Stomach (tissue), 9 donors: ENCODE results near the gene KCTD5. TPM values are rescaled to one million over a fixed set of nuclear protein-coding genes. Genes with fewer than 3 reads are reported as not detected.
"Not testable (repeated sequence)": the region's sequence is repeated elsewhere in the genome, so short reads cannot be mapped to it uniquely, and the experiment has no call there.

Experiments used
- DNase-seq, 2 donors: peaks; one replicate each; pipeline versions ENCODE4 v3.0.0 to v3.0.0-alpha.2; 2013 to 2019
- H3K27ac ChIP-seq, 5 donors: fragments of 200-600 bp in 4 of 5; sonication (generic) in 4 of 5; one replicate each; pipeline ENCODE4 v1.5.1; 2013 to 2019; ENCODE audit warnings: mild to moderate bottlenecking in 1 of 5, moderate library complexity in 1 of 5
- H3K27me3 ChIP-seq, 3 donors: fragments of 200-600 bp; sonication (generic); one replicate each; pipeline ENCODE4 v1.5.1; 2017 to 2019; ENCODE audit warnings: mixed run types in 1 of 3
- H3K36me3 ChIP-seq, 4 donors: fragments of 200-600 bp; sonication (generic); 1 replicate in 3 of 4; 2 replicates in 1 of 4; pipeline ENCODE4 v1.5.1; 2016 to 2019
- H3K4me1 ChIP-seq, 4 donors: fragments of 200-600 bp; sonication (generic); one replicate each; pipeline ENCODE4 v1.5.1; 2016 to 2019
- H3K4me3 ChIP-seq, 4 donors: fragments of 200-600 bp; sonication (generic) in 3 of 4; one replicate each; pipeline ENCODE4 v1.5.1; 2016 to 2019; ENCODE audit warnings: mild to moderate bottlenecking in 1 of 4
- H3K9me3 ChIP-seq, 4 donors: fragments of 200-600 bp; sonication (generic); one replicate each; pipeline ENCODE4 v1.5.1; 2016 to 2019
- EP300 ChIP-seq: sonication (generic); formaldehyde crosslinking; IDR thresholded peaks from one replicate; pipeline ENCODE4 v1.6.1; 2017; ENCODE audit warnings: antibody characterized with exemption
- POLR2A ChIP-seq, 4 donors: fragments of 450-650 bp; IDR thresholded peaks; one replicate each; pipeline ENCODE4 v1.6.1; 2016; ENCODE audit warnings: antibody characterized with exemption in 4 of 4, control low read depth in 2 of 4, mild to moderate bottlenecking in 1 of 4, moderate library complexity in 1 of 4
- POLR2AphosphoS5 ChIP-seq, 3 donors: sonication (generic); formaldehyde crosslinking; IDR thresholded peaks; one replicate each; pipeline ENCODE4 v1.6.1; 2016; ENCODE audit warnings: antibody characterized with exemption in 3 of 3
- WGBS, 5 donors: extraction: QIAGEN DNeasy Blood & Tissue Kit in 3 of 5; methylation state at CpG; one replicate each; pipeline versions ENCODE4 v1.1.5 to v1.1.7; 2013 to 2018; 5-methylcytosine and 5-hydroxymethylcytosine counted together
- intact Hi-C: fragments of 100-400 bp; cut with DNase I; formaldehyde crosslinking; loops from one replicate; pipeline ENCODE4 v1.15.1; 2023; ENCODE audit warnings: low total_unique reads
- polyA plus RNA-seq, 3 donors: library from polyadenylated mRNA; stranded (reverse); fragments of 200-250 nt; gene quantifications; one replicate each; pipeline ENCODE4 v1.2.3, GENCODE V29; 2013
- total RNA-seq, 5 donors: library from RNA; depleted of rRNA; stranded (reverse); fragments of >200 nt; gene quantifications; one replicate each; pipeline versions ENCODE4 v1.1.0 to v1.2.3, GENCODE V29; 2014 to 2016
- TF ChIP-seq, protein P1 (sequence below), 7 experiments: fragments of 450-650 bp in 4 of 7; fragments of 200-600 bp in 3 of 7; sonication (generic) in 3 of 7; IDR thresholded peaks; one replicate each; pipeline ENCODE4 v1.5.1; 2016 to 2019; ENCODE audit warnings: antibody characterized with exemption in 7 of 7, control low read depth in 2 of 7, mild to moderate bottlenecking in 1 of 7
- donor health status: healthy with polysubstance abuse.
- donor health status: Bipolar disorder and iron deficiency.
- donor health status: healthy.

KCTD5 gene
- total and polyA plus RNA-seq, 8 donors, result 0.89 to 45.6 (median 24.7) TPM

DNA sequence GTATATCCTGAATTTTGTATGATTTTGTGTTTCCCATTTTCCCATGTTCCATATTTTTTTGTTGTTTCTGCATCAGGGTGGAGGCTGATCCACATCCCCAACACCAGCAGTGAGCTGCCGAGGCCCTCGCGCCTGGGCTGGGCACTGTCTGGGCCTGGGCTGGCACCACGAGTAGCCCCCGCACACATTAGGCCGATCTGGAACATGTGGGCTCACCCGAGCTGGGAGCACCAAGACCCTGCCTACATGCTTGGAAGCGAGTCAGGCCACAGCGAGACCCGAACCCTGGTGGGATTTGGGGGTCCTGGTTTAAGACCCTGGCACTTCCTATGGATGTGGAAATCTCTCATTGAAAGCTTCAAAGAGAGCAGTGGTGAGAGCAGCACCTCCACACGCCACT is 8.5 kb downstream of the KCTD5 start:
- H3K36me3 ChIP-seq, result peaks cover 0 to 37% (median 27%) of the 10 kb centered on the region in 4 donors
- no peak overlapping the region for H3K4me3 ChIP-seq
- TF ChIP-seq POLR2AphosphoS5 (IDR thresholded peaks at IDR 0.05) (no peak), POLR2A (IDR thresholded peaks at IDR 0.05) (no peak), EP300 (no peak)
- TF ChIP-seq, protein P1, sequence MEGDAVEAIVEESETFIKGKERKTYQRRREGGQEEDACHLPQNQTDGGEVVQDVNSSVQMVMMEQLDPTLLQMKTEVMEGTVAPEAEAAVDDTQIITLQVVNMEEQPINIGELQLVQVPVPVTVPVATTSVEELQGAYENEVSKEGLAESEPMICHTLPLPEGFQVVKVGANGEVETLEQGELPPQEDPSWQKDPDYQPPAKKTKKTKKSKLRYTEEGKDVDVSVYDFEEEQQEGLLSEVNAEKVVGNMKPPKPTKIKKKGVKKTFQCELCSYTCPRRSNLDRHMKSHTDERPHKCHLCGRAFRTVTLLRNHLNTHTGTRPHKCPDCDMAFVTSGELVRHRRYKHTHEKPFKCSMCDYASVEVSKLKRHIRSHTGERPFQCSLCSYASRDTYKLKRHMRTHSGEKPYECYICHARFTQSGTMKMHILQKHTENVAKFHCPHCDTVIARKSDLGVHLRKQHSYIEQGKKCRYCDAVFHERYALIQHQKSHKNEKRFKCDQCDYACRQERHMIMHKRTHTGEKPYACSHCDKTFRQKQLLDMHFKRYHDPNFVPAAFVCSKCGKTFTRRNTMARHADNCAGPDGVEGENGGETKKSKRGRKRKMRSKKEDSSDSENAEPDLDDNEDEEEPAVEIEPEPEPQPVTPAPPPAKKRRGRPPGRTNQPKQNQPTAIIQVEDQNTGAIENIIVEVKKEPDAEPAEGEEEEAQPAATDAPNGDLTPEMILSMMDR (IDR thresholded peaks at IDR 0.05), result no peak
- 94 to 97% (median 97%) methylated on average over 11 of the region's 11 CpGs for WGBS, 5 donors
- no peaks in the 10 kb centered on the region for H3K9me3 ChIP-seq
- peaks cover 35 to 53% (median 42%) of the 10 kb centered on the region in 4 donors for H3K4me1 ChIP-seq
- H3K27me3 ChIP-seq, result no peaks in the 10 kb centered on the region
- H3K27ac ChIP-seq, result no peak overlapping the region
- no peak for DNase-seq
- intact Hi-C loops, result no loop called here

DNA sequence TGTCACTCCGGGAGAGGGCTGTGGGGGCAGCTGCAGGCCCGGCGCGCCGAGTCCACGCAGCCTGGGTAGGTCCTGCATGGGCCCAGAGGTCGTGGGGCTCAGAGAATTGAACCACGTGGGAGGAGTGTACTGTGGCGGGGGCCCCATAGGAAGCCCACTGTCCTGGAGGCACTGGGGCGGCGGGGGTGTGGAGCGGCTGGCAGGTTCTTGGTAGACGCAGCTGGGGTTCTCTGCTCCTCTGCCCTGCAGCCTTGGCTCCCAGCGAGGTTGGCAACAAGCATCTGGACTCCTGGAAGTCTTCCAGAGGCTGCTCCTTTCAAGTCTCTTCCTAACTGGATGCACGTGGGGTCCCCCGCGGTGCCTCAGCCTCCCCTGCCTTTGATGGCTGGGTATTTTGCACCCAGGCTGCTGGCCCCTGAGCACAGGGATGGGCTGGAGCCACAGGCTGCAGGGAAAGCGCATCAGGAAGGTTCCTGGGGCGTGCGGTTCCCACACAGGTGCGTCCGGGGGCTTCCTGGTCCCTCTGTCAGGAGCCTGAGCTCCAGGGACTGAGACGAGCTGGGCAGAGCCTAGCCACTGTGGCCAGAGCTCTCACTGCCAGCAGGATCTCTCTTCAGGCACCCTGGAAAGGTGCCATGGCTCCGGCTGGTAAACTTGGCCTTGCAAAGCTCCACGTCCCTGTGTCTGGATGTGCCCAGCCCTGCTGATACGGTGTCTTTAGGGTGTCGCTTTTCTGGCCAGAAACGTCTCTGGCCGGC is 9.3 kb downstream of the KCTD5 start:
- H3K4me1 ChIP-seq, result peaks cover 35 to 53% (median 42%) of the 10 kb centered on the region in 4 donors
- WGBS, 5 donors, result 63 to 81% (median 69%) methylated on average over 12 to 29 of the region's 29 CpGs
- DNase-seq, result peak in 1 of 2 donors; percentile 80

DNA sequence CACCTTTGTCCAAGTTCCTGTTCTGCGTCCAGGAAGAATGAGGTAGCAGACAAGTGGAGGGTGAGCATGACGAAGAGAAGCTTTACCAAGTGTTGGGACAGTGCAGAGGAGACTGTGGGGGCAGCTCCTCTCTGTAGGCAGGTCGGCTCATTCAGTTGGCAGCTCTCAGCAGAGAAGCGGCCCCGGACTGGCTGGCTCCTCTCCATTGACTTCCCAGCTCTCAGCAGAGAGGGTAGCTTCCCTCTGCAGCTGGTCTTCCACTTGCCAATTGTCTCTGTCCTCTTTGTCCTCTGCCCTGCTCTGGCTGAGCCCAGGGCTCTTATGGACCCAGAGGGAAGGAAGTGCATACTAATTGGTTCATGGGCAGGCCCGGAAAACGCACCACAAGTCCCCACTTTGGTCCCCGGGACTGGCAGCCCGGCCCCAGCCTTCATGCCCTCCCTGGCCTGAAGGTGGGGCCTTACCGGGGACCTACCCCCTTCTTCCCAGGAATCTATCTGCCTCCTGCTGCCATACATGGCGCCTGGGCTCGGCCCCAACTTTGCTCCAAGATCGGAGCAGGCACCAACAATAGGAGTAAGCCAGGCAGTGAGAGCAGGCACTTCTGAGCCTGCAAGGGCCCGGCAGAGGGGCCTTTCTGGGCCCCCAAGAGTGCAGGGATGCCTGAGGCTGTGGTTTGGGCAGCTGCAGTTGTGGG is 10.1 kb downstream of the KCTD5 start:
- DNase-seq, result no peak
- Histone ChIP-seq H3K9me3 (no peaks in the 10 kb centered on the region), H3K4me1 (peaks cover 29 to 46% (median 37%) of the 10 kb centered on the region in 4 donors), H3K4me3 (no peak overlapping the region), H3K27ac (peak overlapping the region in 1 of 5 donors; percentile 35), H3K27me3 (no peaks in the 10 kb centered on the region), H3K36me3 (peaks cover 4 to 46% (median 37%) of the 10 kb centered on the region in 4 donors)
- WGBS, 5 donors, result 60 to 70% (median 63%) methylated on average over 14 of the region's 14 CpGs
- TF ChIP-seq POLR2AphosphoS5 (IDR thresholded peaks at IDR 0.05) (no peak), EP300 (no peak), POLR2A (IDR thresholded peaks at IDR 0.05) (no peak)
- TF ChIP-seq, protein P1 (IDR thresholded peaks at IDR 0.05), result no peak
- intact Hi-C loops, result no loop called here

More for the DNA sequence above, 9.3 kb downstream of the KCTD5 start:
- H3K36me3 ChIP-seq, result peaks cover 0 to 41% (median 30%) of the 10 kb centered on the region in 4 donors
- H3K27me3 ChIP-seq, result no peaks in the 10 kb centered on the region
- no peak for TF ChIP-seq POLR2AphosphoS5 (IDR thresholded peaks at IDR 0.05)
- no peak for TF ChIP-seq EP300
- TF ChIP-seq, protein P1 (IDR thresholded peaks at IDR 0.05), result no peak
- TF ChIP-seq POLR2A (IDR thresholded peaks at IDR 0.05), result no peak
- H3K4me3 ChIP-seq, result no peak overlapping the region
- H3K9me3 ChIP-seq, result no peaks in the 10 kb centered on the region
- peak overlapping the region in 1 of 5 donors; percentile 35 for H3K27ac ChIP-seq
- intact Hi-C loops, result no loop called here

DNA sequence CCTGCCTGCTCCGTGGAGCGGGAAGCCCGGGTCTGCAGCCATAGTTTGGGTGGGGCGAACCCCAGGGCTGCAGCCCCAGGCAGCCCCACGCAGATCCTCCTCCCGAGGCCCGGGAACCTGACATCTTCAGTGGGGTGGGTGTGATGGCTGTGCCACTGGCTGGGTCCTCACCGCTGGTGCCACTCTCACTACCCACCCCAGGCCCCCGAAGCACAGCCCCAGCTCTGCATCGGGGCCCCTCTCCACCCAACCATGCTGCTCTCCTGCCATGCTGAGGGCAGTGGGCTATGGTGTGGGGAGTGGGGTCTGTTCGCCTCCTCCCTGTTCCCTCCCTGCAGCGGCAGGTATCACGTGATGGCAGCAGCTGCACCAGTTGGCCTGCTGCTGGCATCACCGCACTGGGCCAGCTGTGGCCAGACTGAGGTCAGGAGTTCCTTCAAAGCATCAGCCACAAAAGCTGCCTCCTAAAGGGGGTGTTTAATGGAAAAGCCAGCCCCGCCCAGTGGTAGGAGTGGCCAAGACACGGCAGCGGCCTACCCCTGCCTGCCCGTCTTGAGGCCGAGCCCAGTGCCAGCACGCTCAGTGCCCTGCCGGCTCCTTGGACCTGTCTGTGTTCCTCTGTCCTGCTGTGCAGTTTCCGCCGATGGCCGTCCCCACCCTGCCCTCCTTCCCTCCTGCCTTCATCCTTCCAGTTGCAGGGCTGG is 10.8 kb downstream of the KCTD5 start:
- peaks cover 25 to 40% (median 33%) of the 10 kb centered on the region in 4 donors for H3K4me1 ChIP-seq
- H3K27me3 ChIP-seq, result no peaks in the 10 kb centered on the region
- no peak for TF ChIP-seq POLR2AphosphoS5 (IDR thresholded peaks at IDR 0.05)
- TF ChIP-seq POLR2A (IDR thresholded peaks at IDR 0.05), result no peak
- TF ChIP-seq EP300, result no peak
- TF ChIP-seq, protein P1 (IDR thresholded peaks at IDR 0.05), result no peak
- H3K4me3 ChIP-seq, result no peak overlapping the region
- DNase-seq, result peak; percentile 48 to 52
- H3K9me3 ChIP-seq, result no peaks in the 10 kb centered on the region
- intact Hi-C loops, result no loop called here
- peak overlapping the region in 1 of 5 donors; percentile 35 for H3K27ac ChIP-seq
- peaks cover 11 to 50% (median 44%) of the 10 kb centered on the region in 4 donors for H3K36me3 ChIP-seq
- 70 to 80% (median 72%) methylated on average over 14 to 24 of the region's 24 CpGs for WGBS, 5 donors

DNA sequence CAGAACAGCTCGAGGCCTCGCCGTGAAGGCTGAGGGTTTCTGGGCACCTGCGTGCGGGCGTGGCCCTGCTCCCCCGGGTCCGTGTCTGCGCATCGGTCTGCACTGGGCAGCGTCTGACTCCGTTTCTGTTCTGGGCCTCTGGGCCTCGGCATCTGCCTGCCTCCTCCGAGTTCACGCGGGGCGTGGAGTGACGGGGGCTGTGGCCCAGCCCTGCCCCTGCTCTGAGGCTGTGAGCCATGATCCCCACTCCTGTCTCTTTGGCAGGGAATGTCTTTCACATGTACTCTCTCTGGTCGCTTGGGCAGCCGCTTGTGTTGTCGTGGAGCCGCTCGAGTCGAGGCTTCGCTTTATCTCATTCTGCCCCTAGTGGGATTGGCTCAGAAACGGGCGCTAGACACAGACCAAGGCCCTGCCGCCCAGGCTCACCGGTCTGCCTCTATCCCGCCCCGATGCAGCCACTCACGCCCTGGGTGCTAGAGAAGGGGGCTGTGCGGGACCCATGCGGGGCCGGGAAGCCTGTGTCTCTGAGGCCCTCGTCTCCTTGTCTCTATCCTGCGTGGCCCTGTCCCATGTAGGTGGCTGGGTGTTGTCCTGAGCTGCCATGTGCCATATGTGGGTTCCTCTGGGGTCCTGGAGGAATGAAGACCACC is 14.4 kb downstream of the KCTD5 start:
- H3K4me3 ChIP-seq, H3K9me3 ChIP-seq, DNase-seq, H3K27ac ChIP-seq, H3K27me3 ChIP-seq, intact Hi-C loops: not testable (repeated sequence)
- Histone ChIP-seq H3K36me3 (peaks cover 41 to 65% (median 60%) of the 10 kb centered on the region in 4 donors), H3K4me1 (peaks cover 18 to 25% (median 18%) of the 10 kb centered on the region in 4 donors)
- 90 to 95% (median 93%) methylated on average over 19 to 31 of the region's 37 CpGs for WGBS, 5 donors
